GM21526 (cell line): ENCODE measurements around the gene LTC4S.

Experiments
- ATAC-seq: cut with Tn5 transposase; IDR thresholded peaks from one replicate; pipeline ENCODE4 v1.9.1; 2021; ENCODE audit warnings: moderate library complexity; ENCODE audit not compliant: unreplicated experiment, low FRiP score

LTC4S gene

GRCh38 chr5:179839328-179840256 is 45.8 kb downstream of the LTC4S start:
- no peak for ATAC-seq

GRCh38 chr5:179840321-179840720 is 46.5 kb downstream of the LTC4S start:
- no peak for ATAC-seq

DNA sequence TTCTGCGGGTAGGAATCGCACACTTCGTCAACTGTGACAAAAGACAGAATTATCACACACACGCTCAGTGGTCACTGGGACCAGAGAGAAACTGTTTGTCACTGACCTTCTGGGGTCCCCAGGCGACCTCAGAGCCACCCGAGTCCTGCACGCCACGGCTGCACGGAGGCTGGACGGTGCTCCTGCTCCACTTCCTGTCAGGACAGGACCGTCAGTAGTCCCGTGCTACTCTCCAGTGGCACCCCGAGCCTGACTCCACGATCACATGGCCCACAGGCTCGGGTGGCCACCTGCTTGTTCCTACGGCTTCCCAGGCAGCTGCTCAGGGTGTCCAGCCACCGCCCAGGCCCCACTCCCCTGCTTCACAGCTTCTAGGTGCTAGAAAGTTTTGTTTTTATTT is 47.0 kb downstream of the LTC4S start:
- no peak for ATAC-seq

DNA sequence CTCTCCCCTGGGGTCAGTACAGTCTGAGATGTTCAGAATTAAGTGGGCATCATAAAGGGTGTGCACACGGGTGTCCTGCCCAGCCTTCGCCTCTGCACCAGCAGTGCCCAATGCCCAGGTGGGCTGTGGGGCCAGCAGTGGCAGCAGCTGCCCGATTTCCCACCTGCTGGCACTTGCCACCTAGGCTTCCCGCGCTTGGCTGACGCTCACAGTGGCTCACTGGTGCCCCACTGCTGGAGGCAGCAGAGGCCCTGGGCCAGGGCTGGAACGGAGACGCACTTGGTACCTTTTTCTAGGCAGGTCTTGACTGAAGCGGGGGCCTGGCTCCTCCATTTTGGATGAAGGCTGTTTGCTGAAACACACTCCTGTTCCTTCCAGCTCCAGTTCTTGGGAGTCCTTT is 47.8 kb downstream of the LTC4S start:
- ATAC-seq: no peak
